ENCODE measurements around the gene EXOSC9. TPM values are rescaled to one million over a fixed set of nuclear protein-coding genes. Genes with fewer than 3 reads are reported as not detected.
A peak's percentile ranks its signal among the peaks of the same experiment; 100 is the strongest.

The EXOSC9 gene
- polyA plus RNA-seq, 1 donor from 2014 or later = 67.4 TPM

- Histone ChIP-seq H3K4me3 (ENCODE audit: low read length) (peak overlapping the region; percentile 16), H3F3A (ENCODE audit: insufficient read depth, low read length, poor library complexity, severe bottlenecking) (no peaks in the 10 kb centered on the region), H2AFZ (ENCODE audit: low read depth, low read length) (no peak overlapping the region), H3K4me2 (ENCODE audit: low read length) (peak overlapping the region; percentile 3), H3K9ac (ENCODE audit: low read length) (no peak overlapping the region), H3K79me2 (replicated peaks; ENCODE audit: insufficient read depth, low read length) (no peaks in the 10 kb centered on the region), H3K27ac (ENCODE audit: low read length) (no peak overlapping the region), H3K27me3 (ENCODE audit: insufficient read depth, low read depth, low read length) (no peaks in the 10 kb centered on the region), H3K9me2 (ENCODE audit: insufficient read depth, low read length) (no peaks in the 10 kb centered on the region), H4K20me1 (ENCODE audit: insufficient read depth) (no peaks in the 10 kb centered on the region), H3K36me3 (ENCODE audit: insufficient read depth, low read length) (no peaks in the 10 kb centered on the region), H3K9me3 (ENCODE audit: low read length) (no peaks in the 10 kb centered on the region)
- TF ChIP-seq TAF1 (IDR thresholded peaks at IDR 0.05; ENCODE audit: low read depth) (no peak), CTCF (IDR thresholded peaks at IDR 0.05; ENCODE audit: poor library complexity, severe bottlenecking) (no peak), POLR2AphosphoS5 (IDR thresholded peaks at IDR 0.05) (peak; percentile 20)
Measured at GRCh38 chr4:121777625-121778024, 23.5 kb upstream of the EXOSC9 start.

- Histone ChIP-seq H3K27ac (ENCODE audit: low read length) (no peak overlapping the region), H3K27me3 (ENCODE audit: insufficient read depth, low read depth, low read length) (no peaks in the 10 kb centered on the region), H3K79me2 (replicated peaks; ENCODE audit: insufficient read depth, low read length) (no peaks in the 10 kb centered on the region), H2AFZ (ENCODE audit: low read depth, low read length) (no peak overlapping the region), H4K20me1 (ENCODE audit: insufficient read depth) (no peaks in the 10 kb centered on the region), H3K4me2 (ENCODE audit: low read length) (no peak overlapping the region), H3K9ac (ENCODE audit: low read length) (no peak overlapping the region), H3F3A (ENCODE audit: insufficient read depth, low read length, poor library complexity, severe bottlenecking) (no peaks in the 10 kb centered on the region), H3K9me2 (ENCODE audit: insufficient read depth, low read length) (no peaks in the 10 kb centered on the region), H3K4me3 (ENCODE audit: low read length) (no peak overlapping the region), H3K9me3 (ENCODE audit: low read length) (no peaks in the 10 kb centered on the region), H3K36me3 (ENCODE audit: insufficient read depth, low read length) (no peaks in the 10 kb centered on the region)
- peak; percentile 51 for TF ChIP-seq POLR2AphosphoS5 (IDR thresholded peaks at IDR 0.05)
- no peak for TF ChIP-seq MXI1 (conservative IDR thresholded peaks at IDR 0.05; ENCODE audit: poor library complexity, severe bottlenecking)
- TF ChIP-seq EP300 (conservative IDR thresholded peaks at IDR 0.05; ENCODE audit: poor library complexity, severe bottlenecking) = peak; percentile 76
Measured at GRCh38 chr4:121778991-121779628, 22.0 kb upstream of the EXOSC9 start.

- H2AFZ ChIP-seq (ENCODE audit: low read depth, low read length) = no peak overlapping the region
- H3K9ac ChIP-seq (ENCODE audit: low read length) = no peak overlapping the region
- H3K27ac ChIP-seq (ENCODE audit: low read length) = no peak overlapping the region
- H3K79me2 ChIP-seq (replicated peaks; ENCODE audit: insufficient read depth, low read length) = no peaks in the 10 kb centered on the region
- no peaks in the 10 kb centered on the region for H3K36me3 ChIP-seq (ENCODE audit: insufficient read depth, low read length)
- H4K20me1 ChIP-seq (ENCODE audit: insufficient read depth) = no peaks in the 10 kb centered on the region
- H3F3A ChIP-seq (ENCODE audit: insufficient read depth, low read length, poor library complexity, severe bottlenecking) = no peaks in the 10 kb centered on the region
- H3K9me2 ChIP-seq (ENCODE audit: insufficient read depth, low read length) = no peaks in the 10 kb centered on the region
- H3K4me2 ChIP-seq (ENCODE audit: low read length) = no peak overlapping the region
- no peaks in the 10 kb centered on the region for H3K9me3 ChIP-seq (ENCODE audit: low read length)
- TF ChIP-seq CTCF (IDR thresholded peaks at IDR 0.05; ENCODE audit: poor library complexity, severe bottlenecking) (no peak), SMC3 (conservative IDR thresholded peaks at IDR 0.05; ENCODE audit: poor library complexity) (no peak), POLR2AphosphoS5 (IDR thresholded peaks at IDR 0.05) (no peak), MXI1 (conservative IDR thresholded peaks at IDR 0.05; ENCODE audit: poor library complexity, severe bottlenecking) (no peak), TAF1 (IDR thresholded peaks at IDR 0.05; ENCODE audit: low read depth) (no peak), REST (IDR thresholded peaks at IDR 0.05; ENCODE audit: borderline replicate concordance) (no peak), EP300 (conservative IDR thresholded peaks at IDR 0.05; ENCODE audit: poor library complexity, severe bottlenecking) (no peak), RAD21 (conservative IDR thresholded peaks at IDR 0.05) (no peak), EZH2 (IDR thresholded peaks at IDR 0.05; ENCODE audit: borderline replicate concordance, insufficient read depth, low read length, poor library complexity, severe bottlenecking) (no peak)
- no peaks in the 10 kb centered on the region for H3K27me3 ChIP-seq (ENCODE audit: insufficient read depth, low read depth, low read length)
- H3K4me3 ChIP-seq (ENCODE audit: low read length) = no peak overlapping the region
Measured at GRCh38 chr4:121783210-121783609, 17.9 kb upstream of the EXOSC9 start.

All from neural cell (in vitro differentiated cells).